ENCODE results near the gene CADM2.

DNA sequence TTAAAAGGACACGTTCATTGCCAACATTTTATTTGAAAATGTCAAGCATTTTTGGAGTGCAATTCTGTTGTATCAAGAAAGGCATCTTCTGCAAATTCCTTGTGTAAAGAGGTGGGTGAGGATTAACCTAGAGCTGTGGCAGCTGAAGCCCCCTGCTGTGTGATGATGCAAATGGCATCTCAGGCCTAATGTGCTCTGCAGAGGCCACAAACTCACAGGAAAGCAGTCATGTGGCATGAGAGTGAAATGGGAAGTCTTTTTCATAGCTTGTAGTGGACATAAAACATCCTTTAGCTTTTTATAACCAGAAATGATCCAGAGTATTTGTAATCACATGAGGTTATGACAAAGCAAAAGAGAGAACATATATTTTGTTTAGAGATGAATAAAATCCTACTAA lies 6.4 kb downstream of the CADM2 start:
- TF ChIP-seq EP300 (IDR thresholded peaks at IDR 0.05): no peak
- peak in 1 of 5 experiments; percentile 21 for TF ChIP-seq CTCF (IDR thresholded peaks at IDR 0.05)
- no peak for TF ChIP-seq POLR2A (IDR thresholded peaks at IDR 0.05)
